HCEC 1CT (cell line): ENCODE results near the gene GDF2.

Experiments
- DNase-seq: peaks from one replicate; pipeline ENCODE4 v3.0.0-alpha.2; 2017

Gene GDF2

DNA sequence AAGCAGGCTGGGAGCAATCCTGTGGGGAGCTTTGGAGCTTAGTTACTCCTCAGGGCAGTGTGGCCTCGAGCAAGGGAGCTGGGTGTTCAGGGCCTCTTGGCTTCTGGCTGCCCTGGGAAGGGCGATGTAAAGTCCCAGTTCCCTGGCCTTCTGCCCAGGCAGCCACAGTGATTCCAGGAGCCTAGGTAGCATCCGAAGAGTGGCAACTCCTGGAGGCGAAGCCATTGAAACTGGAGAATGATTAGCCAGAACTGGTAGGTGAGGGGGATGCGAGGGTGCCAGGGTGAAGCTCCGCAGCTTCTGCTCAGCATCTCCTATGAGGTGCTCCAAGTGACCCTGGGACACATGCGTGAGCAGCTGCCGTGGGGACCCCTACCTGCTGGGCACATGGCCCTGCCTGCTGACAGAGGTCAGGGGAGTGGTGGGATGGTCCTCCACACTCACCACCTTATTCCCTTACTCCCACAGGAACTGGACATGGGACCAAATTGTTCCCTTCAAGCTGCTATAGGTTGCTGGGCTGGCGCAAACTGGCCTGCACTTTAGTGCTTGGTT, 7.8 kb upstream of the GDF2 start:
- no peak for DNase-seq

DNA sequence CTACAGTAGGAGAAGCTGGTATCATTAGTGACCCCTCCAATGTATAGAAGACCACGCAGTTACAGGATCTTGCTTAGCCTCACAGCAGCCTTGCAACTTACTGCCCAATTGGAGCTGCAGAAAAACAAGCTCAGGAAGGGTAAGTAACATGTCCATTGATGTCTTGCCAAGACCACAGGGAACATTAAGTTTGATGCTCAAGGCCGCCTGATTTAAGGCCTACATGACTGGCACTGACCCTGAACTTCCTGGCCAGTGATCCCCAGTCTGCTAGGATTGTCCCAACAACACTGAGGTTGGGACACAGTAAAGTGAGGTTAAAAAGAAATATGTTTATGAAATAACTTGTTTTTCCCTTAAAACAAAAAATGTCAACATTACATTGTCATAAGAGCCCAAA, 6.8 kb upstream of the GDF2 start:
- no peak for DNase-seq

DNA sequence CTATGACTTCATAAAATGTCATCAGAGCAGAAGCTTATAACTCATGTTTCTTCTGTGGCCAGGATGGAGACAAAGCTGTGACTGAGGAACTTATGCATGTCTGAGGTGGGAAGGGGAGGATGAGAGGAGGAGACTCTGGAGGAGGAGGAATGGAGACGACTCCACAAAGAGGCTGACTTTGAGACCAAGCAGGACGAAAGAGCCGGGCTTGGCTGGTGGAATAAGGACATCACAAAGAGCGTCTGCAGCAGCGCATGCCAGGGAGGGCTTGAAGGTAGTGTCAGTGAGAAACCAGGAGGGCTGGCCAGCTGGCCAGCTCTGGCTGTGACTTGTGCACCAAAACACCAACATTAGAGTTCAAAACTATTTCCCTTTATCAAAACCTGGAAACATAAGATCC, 6.1 kb upstream of the GDF2 start:
- no peak for DNase-seq

DNA sequence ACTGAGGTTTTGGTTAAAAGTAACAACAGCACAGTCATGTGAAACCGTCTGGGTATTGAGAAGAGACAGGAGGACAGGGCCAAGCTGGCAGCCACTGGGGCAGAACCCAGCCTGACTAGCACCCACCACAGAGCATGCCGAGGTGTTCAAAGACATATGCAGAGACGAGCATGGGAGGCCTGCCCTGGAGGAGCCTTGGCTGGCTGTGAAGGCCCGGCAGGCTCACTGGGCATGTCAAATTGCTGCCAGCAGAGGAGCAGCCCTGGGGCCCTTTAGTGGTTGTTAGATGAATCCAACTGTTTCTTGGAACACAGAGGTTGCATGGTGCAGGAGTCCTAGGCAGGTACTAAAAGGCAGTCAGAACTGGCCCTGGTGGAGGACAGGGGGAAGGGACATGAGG, 5.0 kb upstream of the GDF2 start:
- no peak for DNase-seq

DNA sequence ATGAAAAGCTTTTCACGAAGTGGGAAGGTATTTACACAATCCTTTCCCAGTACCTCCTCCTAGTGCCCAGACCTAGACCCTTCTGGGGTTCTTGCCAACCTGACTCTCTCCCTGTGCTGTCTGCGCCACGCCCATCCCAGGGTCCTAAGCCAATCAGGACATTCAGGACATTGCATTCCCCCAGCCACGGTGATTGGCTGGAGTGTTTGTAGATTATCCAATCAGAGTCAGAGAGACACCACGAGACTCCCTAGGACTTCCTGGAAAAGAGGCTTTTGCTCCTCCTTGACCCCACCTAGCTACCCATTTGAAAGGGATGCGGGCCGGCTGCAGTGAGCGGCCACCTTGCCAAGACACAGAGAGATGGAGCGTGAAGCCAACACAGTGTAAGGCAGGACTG, 3.5 kb upstream of the GDF2 start:
- DNase-seq = no peak

DNA sequence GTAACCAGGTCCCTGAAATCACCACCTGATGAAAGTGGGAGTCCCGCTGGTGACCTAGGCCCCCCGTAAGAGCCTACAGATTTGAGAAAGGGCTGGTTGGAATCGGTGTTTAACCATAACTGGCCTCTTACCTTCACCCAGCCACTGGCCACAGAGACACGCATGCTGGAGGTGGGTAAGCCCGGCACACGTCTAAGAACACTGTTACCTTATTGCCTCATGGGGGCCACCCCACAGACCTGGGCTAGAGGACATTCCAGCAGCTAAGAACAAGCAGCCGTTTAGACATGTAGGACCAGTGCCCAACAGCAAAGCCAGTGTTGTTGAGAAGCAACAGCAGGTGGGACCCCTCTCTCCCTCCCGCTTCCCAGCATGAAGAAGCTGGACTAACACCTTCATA, 2.5 kb upstream of the GDF2 start:
- no peak for DNase-seq

DNA sequence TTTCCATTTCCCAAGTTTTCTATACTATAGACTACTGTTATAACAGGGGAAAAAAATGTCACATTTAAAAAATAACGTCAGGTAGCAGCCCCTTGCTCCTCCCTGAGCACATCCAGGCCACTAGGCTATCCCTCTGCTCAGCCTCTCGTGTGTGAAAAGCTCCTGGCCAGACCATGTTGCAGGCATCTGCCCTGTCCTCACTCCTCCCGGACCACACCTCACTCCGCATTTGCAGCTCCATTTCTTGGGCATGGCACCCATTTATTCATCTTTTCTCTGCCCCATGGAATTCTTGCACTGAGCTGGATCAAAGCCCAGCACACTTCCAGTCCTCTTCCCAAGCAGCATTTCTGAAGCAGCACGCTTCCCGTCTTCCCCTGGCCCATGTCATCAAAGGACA, 1.4 kb upstream of the GDF2 start:
- DNase-seq = no peak

DNA sequence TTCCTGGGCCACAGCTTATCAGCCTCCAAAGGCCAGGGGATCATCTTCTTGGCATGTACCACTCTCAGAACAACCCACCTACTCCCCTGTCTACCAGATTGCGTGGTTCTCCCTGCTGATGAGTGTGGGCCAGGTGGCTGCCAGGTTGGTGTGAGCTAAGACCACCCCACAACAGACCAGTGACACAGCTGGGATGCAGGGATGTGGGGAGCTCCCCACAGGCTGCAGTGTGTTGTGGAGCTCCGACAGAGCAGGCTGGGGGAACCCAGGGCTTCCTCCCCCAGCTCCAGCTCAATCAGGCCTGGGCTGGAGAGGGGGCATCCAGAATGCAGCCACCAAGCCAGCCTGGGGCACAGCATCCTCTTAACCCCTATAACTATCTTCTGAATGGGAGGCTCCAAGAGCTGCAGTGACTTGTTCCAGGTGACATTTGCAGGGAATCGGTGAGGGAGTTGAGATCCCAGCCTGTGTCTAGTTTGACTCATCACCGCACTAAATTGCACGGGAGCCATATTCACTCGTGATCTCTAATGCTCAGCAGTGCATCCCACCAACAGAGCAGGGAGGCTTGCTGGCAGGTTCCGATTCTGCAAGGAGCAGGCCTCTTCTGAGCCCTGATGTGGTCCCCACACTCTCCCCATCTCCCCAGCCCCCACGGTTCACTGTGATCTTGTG, 596 bp upstream of the GDF2 start:
- DNase-seq = no peak

DNA sequence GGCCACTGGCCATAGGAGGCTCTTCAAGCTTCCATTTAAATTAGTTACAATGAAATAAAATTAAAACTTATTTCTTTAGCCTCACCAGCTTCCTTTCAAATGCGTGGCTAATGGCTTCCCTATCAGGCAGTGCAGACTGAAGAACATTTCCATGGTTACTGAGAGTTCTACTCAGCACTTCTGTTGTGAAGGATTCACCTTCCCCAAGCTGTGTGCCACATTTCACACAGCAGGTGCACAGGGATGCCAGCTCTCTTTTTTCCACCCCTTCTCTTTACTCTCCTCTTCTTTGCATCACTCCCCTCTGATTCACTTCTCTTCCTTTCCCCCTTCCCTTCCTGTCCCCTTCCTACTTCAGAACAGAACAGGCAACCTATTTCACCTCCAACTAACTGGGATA, 833 bp downstream of the GDF2 start:
- DNase-seq = no peak

DNA sequence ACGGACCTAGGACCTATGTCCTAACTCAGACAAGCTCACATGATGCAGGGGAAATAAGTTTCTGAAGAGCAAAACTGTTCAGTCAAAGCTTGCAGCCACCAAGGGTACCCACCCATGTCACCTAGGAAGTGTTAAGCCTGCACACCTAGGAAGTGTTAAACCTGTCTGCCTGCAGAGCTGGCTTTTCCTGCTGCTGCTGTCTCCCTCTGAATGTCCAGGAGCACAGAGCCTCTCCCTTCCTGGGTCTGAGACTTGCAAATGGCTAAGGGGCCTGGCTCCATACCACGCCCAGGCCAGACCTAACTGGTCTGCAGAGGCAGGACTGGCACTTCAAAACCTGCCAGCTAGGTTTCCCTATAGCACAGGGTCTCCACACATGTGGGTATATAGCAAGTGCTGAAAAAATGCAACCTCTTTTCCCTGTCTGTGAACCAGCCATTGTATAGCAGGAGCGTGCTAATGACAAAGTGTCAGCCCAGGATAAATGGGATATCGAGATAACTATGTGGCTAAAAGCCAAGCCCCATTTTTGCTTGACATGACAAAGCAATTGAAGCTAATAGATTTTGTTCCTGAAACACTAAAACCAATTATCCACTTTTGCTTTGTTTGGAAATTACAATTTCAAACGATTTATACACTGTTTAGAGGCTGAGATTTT, 1.5 kb downstream of the GDF2 start:
- DNase-seq = no peak

DNA sequence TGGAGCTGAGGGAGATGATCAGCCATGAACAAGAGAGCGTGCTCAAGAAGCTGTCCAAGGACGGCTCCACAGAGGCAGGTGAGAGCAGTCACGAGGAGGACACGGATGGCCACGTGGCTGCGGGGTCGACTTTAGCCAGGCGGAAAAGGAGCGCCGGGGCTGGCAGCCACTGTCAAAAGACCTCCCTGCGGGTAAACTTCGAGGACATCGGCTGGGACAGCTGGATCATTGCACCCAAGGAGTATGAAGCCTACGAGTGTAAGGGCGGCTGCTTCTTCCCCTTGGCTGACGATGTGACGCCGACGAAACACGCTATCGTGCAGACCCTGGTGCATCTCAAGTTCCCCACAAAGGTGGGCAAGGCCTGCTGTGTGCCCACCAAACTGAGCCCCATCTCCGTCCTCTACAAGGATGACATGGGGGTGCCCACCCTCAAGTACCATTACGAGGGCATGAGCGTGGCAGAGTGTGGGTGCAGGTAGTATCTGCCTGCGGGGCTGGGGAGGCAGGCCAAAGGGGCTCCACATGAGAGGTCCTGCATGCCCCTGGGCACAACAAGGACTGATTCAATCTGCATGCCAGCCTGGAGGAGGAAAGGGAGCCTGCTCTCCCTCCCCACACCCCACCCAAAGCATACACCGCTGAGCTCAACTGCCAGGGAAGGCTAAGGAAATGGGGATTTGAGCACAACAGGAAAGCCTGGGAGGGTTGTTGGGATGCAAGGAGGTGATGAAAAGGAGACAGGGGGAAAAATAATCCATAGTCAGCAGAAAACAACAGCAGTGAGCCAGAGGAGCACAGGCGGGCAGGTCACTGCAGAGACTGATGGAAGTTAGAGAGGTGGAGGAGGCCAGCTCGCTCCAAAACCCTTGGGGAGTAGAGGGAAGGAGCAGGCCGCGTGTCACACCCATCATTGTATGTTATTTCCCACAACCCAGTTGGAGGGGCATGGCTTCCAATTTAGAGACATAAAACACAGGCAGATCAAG, 3.3 kb downstream of the GDF2 start:
- no peak for DNase-seq

DNA sequence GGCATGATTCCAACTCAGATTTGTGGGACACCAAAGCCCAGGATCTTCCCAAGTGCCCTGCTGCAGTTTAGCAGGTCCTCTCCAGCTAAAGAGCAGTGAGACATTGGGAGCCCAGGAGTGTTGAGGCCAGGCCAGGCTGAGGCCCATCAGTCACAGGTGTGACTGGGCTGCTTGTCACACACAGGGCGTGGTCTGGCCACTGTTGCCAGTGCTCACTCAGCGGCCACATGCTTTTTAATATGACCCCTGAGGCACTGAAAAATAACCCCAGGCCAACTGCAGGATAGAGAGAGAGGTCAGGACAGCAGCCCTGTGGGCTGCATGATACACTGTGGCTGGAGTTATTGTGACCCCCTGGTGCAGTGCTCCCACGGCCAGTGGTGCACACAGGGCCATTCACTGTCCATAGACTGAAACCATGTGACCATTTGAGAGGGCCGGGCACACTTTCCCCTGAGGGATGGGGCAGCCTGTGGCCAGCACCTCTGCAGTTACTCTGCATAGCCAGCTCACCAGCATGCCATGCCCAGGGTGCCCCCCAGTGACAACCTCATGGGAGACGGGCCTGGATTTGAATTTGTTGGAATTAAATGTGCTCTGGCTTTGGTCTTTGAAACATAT, 4.2 kb downstream of the GDF2 start:
- DNase-seq = no peak

DNA sequence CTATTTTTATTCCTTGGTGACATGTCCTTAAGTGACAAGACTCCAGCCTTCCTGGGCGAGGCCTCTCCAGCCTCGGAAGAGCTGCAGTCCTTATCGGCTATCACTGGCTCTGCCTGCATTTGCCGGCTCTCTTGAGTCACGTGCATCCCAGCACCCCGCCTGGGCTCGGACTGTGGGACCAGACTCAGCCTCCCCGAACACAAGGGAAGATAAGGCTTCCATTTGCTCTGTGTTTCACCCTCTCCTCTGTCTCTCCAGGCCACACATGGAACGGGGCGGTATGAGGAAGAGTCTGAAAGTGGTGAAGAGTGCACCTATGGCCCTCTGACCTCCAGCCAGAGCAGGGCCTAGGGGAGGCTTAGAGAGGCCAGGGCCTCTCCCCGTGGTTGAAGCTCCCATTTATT, 4.7 kb downstream of the GDF2 start:
- DNase-seq = no peak

DNA sequence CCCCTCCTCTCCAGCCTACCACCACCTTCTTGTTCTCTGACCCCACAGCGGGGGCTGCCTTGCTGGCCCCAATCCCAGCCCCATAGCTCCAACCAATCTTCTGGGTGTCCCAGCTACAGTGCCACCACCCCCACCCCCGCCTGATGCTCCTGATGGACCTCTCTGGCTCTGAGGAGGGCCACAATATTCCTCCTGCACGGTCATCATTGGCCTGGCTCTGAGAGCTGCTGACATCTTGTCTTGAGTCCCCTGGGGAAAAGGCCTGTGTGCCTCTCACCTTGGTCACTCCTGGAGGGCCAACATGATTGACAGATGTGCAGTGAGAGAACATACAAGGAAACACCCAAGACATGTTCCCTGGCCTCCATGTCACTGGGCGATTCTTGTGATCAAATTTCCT, 7.6 kb downstream of the GDF2 start:
- no peak for DNase-seq

DNA sequence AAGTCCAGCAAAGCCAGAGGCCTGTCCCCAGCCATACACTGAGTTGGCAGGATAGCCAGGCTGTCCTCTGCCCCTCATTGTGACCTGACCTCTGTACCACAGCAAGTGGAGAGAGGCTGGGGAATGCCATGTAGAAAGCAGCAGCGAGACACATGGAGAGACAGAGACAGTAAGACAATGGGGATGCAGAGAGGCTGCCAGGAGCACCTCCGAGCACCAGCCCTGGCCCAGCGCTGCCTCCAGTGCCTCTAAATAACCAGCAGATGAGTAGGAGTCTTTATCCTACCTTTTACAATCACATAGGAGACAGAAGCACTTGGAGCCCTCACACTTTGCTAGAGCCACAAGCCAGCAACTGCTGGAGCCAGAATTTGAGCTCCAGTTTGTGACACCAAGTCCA, 8.1 kb downstream of the GDF2 start:
- DNase-seq = no peak

DNA sequence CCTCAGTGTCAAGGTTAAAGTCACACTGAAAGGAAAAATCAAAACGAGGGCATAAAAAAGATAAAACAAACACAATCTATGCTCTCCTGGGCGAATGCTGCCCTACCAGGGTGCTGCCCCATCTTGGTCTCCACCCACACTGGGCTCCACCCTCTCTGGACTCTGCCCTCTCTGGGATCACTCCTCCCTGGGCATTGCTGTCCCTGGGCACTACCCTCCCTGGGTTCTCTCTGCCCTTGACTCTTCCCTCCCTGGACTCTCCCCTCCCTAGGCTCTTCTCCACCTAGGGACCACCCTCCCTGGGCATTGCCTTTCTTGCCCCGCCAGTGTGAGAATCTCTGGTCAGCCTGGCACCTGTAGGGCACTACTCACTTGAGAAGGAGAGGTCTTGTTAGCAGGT, 8.6 kb downstream of the GDF2 start:
- no peak for DNase-seq

DNA sequence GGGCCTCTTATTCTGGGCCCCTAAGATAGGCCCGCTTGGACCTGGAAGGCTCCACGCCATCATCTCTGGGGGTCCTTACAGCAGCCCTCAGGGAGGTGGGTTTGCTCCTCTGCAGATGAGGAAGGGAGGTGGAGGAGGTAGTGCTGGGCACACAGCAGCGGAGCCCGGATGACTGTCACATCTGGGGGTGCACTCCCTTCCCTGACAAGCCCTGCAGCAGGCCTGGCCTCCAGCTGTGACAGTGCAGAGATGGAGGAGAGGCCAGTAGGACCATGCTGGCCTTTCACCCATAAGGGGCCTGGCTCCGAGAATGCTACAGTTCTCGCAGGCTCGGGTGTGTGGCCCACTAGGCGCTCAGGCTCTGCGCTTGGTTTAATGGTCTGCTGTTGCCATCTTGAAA, 9.2 kb downstream of the GDF2 start:
- DNase-seq = no peak

DNA sequence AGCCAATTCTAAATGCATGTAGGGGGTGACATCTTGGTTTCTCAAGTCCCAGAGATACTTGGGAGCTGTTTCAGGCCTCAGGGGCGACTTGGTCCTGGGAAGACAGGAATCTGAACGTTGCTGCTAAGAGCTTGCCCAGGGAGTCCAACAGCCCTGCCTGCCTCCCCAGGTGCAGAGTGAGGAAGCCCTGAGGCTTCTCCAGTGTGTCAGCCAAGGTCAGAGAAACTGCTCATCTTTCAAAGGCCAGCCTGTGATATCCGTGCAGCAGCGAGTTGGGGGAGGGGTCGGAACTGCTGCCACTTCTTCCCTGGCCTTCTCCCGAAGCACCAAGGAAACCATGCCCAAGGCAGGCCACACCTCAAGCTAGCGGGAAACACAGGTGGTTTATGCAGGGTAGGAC, 9.7 kb downstream of the GDF2 start:
- no peak for DNase-seq

DNA sequence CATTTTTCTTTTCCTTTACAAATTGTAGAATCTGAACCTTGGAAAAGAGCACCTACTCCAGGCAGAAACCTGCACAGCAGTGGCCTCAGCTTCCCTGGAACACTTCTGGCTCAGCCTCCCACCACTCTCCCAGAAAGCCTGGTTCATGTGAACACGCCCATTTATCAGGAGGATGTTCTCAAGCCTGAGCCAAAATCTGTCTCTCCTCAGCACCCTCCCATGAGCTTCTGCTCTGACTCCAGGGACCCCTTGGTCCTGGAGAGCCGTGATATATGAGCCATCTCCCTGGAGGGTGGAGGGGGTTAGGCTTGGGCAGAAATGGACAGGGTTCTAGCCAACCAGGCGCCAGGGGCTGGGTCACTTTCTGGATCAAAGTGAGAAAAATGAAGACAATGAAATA, 10.1 kb downstream of the GDF2 start:
- no peak for DNase-seq

DNA sequence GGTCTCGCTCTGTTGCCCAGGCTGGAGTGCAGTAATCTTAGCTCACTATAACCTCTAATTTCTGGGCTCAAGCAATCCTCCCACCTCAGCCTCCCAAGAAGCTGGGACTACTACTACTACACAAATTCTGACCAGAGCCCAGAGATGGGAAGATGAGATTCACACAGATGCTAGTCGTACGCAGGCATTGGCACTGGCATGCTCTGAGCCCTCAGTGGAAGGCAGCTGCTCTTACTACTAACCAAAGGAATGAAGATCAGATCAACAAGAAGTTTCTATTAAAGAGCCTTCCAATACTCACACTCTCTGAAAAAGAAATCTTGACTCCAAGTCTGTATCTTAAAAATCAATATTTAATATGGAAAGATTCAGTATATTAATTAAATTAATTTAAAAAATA, 10.7 kb downstream of the GDF2 start:
- DNase-seq = no peak

DNA sequence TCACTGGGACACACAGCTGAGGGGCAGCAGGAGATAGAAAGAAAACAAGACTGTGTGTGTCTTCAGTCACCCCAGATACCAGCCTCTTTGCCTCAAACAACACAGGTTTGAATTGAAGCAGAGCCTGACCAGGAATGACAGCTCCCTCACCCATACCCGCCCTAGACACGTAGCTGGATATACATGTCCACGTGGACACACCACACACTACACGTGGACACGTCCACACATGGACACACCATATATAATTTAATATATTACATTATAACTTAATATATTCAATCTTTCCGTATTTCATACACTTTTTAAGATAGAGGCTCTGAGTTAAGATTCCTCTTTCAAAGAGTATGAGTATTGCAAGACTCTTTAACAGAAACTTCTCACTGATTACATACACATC, 11.3 kb downstream of the GDF2 start:
- DNase-seq = no peak

DNA sequence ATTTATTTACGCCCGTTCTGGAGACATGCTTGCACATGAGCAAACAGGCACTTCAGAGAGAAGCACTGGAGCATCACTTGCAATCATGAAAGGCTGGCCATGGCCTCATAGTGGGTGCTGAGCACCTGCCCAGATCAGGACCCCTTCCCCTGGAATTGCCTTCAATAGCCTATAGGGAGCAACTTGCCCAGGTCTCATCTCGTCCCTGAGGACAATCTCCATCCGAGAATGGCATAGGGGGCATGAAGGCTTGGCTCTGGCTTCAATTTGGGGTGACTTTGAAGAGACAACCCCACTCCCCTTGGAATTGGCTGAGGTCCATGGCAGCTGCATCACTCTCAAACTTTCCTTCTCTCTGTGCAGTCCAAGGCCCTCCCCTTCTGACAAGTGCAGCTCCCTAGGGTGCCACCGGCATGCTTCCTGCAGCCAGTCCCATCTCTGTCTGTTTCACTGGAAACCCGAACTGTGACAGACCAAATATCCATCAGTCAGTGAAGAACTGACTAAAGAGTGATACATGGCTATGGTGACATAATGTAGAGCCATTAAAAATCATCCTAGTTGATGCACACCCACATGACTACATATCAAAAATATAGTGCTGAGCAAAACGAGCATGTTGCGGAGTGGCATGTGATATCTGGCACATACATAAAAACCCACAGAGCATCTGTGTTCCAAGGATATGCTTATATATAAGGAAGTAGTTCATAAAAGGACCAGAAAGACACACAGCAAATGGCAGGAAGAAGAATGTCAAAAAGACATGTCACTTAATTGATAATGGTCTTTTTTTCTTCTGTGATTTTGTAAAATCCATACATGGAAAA, 12.4 kb downstream of the GDF2 start:
- no peak for DNase-seq
